Retinal pigment epithelial cell (primary cell): ENCODE data around the gene SIGLEC7.

Experiments used
- DNase-seq: peaks from one replicate; pipeline ENCODE4 v3.0.0-alpha.2; 2010; ENCODE audit warnings: low read depth
- H3K4me3 ChIP-seq: 2 replicates; pipeline ENCODE4 v1.5.1; 2011; ENCODE audit warnings: mild to moderate bottlenecking, low read length, control low read depth, moderate library complexity
- CTCF ChIP-seq: conservative IDR thresholded peaks from 2 replicates; pipeline ENCODE4 v1.5.1; 2011; ENCODE audit warnings: low read depth, low read length, control low read depth, inconsistent platforms

SIGLEC7 gene

GRCh38 chr19:51201712-51202111, 59.6 kb downstream of the SIGLEC7 start:
- DNase-seq: no peak
- TF ChIP-seq CTCF: no peak

More at GRCh38 chr19:51201712-51202111, 59.6 kb downstream of the SIGLEC7 start:
- no peak overlapping the region for H3K4me3 ChIP-seq
